GM18502 (cell line): ENCODE measurements around the gene STK24.
"Not testable (repeated sequence)": the region's sequence is repeated elsewhere in the genome, so short reads cannot be mapped to it uniquely, and the experiment has no call there.

Source experiments
- ATAC-seq: cut with Tn5 transposase; IDR thresholded peaks from one replicate; pipeline ENCODE4 v1.9.1; 2021; ENCODE audit warnings: mild to moderate bottlenecking; ENCODE audit not compliant: unreplicated experiment, poor library complexity

STK24 gene

GRCh38 chr13:98576963-98577835 is at the start of gene STK24:
Gene STK24 (minus strand): TSS chr13:98577107. CDS start chr13:98576786, 321 bp downstream.
- ATAC-seq = peak; percentile 72

- no peak for ATAC-seq
These were observed 49.5 kb upstream of the STK24 start for GRCh38 chr13:98626298-98626935.

GRCh38 chr13:98624589-98624988 is 47.7 kb upstream of the STK24 start:
- not testable (repeated sequence) for ATAC-seq

GRCh38 chr13:98622931-98623331 is 46.0 kb upstream of the STK24 start:
- ATAC-seq = no peak

- no peak for ATAC-seq
These were observed 42.6 kb upstream of the STK24 start for GRCh38 chr13:98619556-98619955.

GRCh38 chr13:98615595-98615994 is 38.7 kb upstream of the STK24 start:
- not testable (repeated sequence) for ATAC-seq

- ATAC-seq = no peak
These were observed 36.7 kb upstream of the STK24 start for GRCh38 chr13:98613591-98613990.

GRCh38 chr13:98609756-98610155 is 32.8 kb upstream of the STK24 start:
- no peak for ATAC-seq

GRCh38 chr13:98606296-98606695 is 29.4 kb upstream of the STK24 start:
- no peak for ATAC-seq

- no peak for ATAC-seq
These were observed 22.8 kb upstream of the STK24 start for GRCh38 chr13:98599502-98600328.

GRCh38 chr13:98598043-98598442 is 21.1 kb upstream of the STK24 start:
- no peak for ATAC-seq

GRCh38 chr13:98595134-98595533 is 18.2 kb upstream of the STK24 start:
- ATAC-seq = no peak

GRCh38 chr13:98592362-98592732 is 15.4 kb upstream of the STK24 start:
- no peak for ATAC-seq

- no peak for ATAC-seq
These were observed 14.9 kb upstream of the STK24 start for GRCh38 chr13:98591721-98592361.

- ATAC-seq = not testable (repeated sequence)
These were observed 13.6 kb upstream of the STK24 start for GRCh38 chr13:98590471-98590870.

GRCh38 chr13:98589516-98589915 is 12.6 kb upstream of the STK24 start:
- not testable (repeated sequence) for ATAC-seq

GRCh38 chr13:98586400-98587345 is 9.8 kb upstream of the STK24 start:
- no peak for ATAC-seq

- ATAC-seq = no peak
These were observed 9.0 kb upstream of the STK24 start for GRCh38 chr13:98585946-98586345.

GRCh38 chr13:98585398-98585754 is 8.5 kb upstream of the STK24 start:
- ATAC-seq = no peak
